Testis (tissue), 3 donors: ENCODE measurements around the gene FBXO36. TPM values are rescaled to one million over a fixed set of nuclear protein-coding genes. Genes with fewer than 3 reads are reported as not detected.
"Not testable (repeated sequence)": the region's sequence is repeated elsewhere in the genome, so short reads cannot be mapped to it uniquely, and the experiment has no call there.

Source experiments
- DNase-seq: peaks from one replicate; pipeline ENCODE4 v3.0.0-alpha.2; 2019
- H3K27ac ChIP-seq, 2 donors: fragments of 200-600 bp; sonication (generic); one replicate each; pipeline ENCODE4 v1.5.1; 2019
- H3K27me3 ChIP-seq: fragments of 200-600 bp; sonication (generic); one replicate; pipeline ENCODE4 v1.5.1; 2019
- H3K36me3 ChIP-seq: fragments of 200-600 bp; sonication (generic); one replicate; pipeline ENCODE4 v1.5.1; 2017; ENCODE audit warnings: low read depth; ENCODE audit errors: missing control alignments
- H3K4me1 ChIP-seq: fragments of 200-600 bp; sonication (generic); one replicate; pipeline ENCODE4 v1.5.1; 2019
- H3K4me3 ChIP-seq, 2 donors: fragments of 200-600 bp; sonication (generic); one replicate each; pipeline ENCODE4 v1.5.1; 2017 to 2019
- H3K9me3 ChIP-seq: fragments of 200-600 bp; sonication (generic); one replicate; pipeline ENCODE4 v1.5.1; 2017
- CTCF ChIP-seq, 3 experiments: fragments of 450-650 bp in 2 of 3; fragments of 200-600 bp in 1 of 3; sonication (generic) in 1 of 3; IDR thresholded peaks; one replicate each; pipeline ENCODE4 v1.5.1; 2016 to 2019; ENCODE audit warnings: antibody characterized with exemption in 3 of 3, mild to moderate bottlenecking in 2 of 3, moderate library complexity in 1 of 3
- POLR2A ChIP-seq: fragments of 450-650 bp; IDR thresholded peaks from one replicate; pipeline ENCODE4 v1.6.1; 2017; ENCODE audit warnings: antibody characterized with exemption, mild to moderate bottlenecking, moderate library complexity
- WGBS, 2 donors: methylation state at CpG; one replicate each; pipeline ENCODE4 v1.1.5; 2018; 5-methylcytosine and 5-hydroxymethylcytosine counted together
- intact Hi-C: fragments of 100-400 bp; cut with DNase I; formaldehyde crosslinking; loops from one replicate; pipeline ENCODE4 v1.15.1; 2023; ENCODE audit warnings: low total_unique reads
- polyA plus RNA-seq: library from polyadenylated mRNA; stranded (reverse); fragments of 350-450 nt; fragmentation: Illumina TruSeq; extraction: RNeasy Lipid Tissue Mini Kit (QIAGEN cat#74804); gene quantifications from one replicate; pipeline ENCODE4 v1.2.3, GENCODE V29; 2014; ENCODE audit warnings: low read depth, low replicate concordance; ENCODE audit not compliant: insufficient read depth
- total RNA-seq, 2 donors: library from RNA; depleted of rRNA; stranded (reverse); fragments of >200 nt; gene quantifications; one replicate each; pipeline ENCODE4 v1.2.3, GENCODE V29; 2016

Gene FBXO36
- total and polyA plus RNA-seq, 3 donors from 2014 or later: 6.8 to 16.8 (median 7.1) TPM

GRCh38 chr2:229955663-229956062 is 33.4 kb downstream of the FBXO36 start:
- WGBS, 2 donors: 63 to 76% methylated on average over 1 of the region's 1 CpG

DNA sequence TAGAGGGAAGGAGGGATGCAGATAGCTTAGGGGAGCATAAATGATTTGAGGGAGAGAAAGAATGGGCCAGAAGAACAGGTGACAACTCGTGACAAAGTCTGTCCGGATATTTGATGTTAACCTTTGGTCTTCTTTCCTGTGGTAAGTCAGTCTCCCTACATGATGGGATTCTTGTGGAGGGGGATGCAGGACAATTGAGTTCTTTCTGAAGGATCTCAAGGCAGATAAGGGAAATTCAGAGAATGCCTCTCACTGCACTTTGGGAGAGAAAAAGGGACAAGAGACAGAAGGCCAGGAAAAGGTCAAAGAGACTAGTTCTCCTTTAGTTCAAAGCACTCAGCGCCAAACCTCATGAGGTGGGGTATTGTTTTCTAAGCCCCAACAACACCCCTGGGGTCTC is 34.2 kb downstream of the FBXO36 start:
- intact Hi-C loops: no loop called here
- Histone ChIP-seq H3K4me1 (peaks cover 9% of the 10 kb centered on the region), H3K36me3 (no peaks in the 10 kb centered on the region), H3K27me3 (no peaks in the 10 kb centered on the region), H3K4me3 (no peak overlapping the region), H3K9me3 (no peaks in the 10 kb centered on the region), H3K27ac (no peak overlapping the region)
- no peak for TF ChIP-seq POLR2A
- no peak for TF ChIP-seq CTCF (IDR thresholded peaks at IDR 0.05)
- DNase-seq: no peak
- WGBS, 2 donors: 79 to 82% methylated on average over 3 of the region's 3 CpGs

More at GRCh38 chr2:229955663-229956062, 33.4 kb downstream of the FBXO36 start:
- no peak for TF ChIP-seq POLR2A
- TF ChIP-seq CTCF (IDR thresholded peaks at IDR 0.05): no peak
- intact Hi-C loops: no loop called here
- H3K9me3 ChIP-seq: no peaks in the 10 kb centered on the region
- no peaks in the 10 kb centered on the region for H3K36me3 ChIP-seq
- DNase-seq: no peak
- no peak overlapping the region for H3K27ac ChIP-seq
- H3K4me1 ChIP-seq: peaks cover 9% of the 10 kb centered on the region
- H3K4me3 ChIP-seq: no peak overlapping the region
- H3K27me3 ChIP-seq: no peaks in the 10 kb centered on the region

DNA sequence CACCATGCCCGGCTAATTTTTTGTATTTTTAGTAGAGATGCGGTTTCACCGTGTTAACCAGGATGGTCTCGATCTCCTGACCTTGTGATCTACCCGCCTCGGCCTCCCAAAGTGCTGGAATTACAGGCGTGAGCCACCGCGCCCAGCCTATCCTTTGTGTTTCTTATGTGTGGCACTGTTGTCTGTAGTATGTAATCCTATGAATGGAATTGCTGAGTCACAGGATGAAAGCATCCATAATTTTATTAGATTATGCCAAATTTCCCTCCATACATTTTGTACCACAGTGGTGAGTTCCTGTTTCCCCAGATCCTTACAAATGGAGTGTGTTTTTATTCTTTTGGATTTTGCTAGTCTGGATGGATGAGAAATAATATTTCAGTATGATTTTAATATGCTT is 41.3 kb downstream of the FBXO36 start:
- DNase-seq, H3K4me1 ChIP-seq, H3K9me3 ChIP-seq, H3K36me3 ChIP-seq, H3K27me3 ChIP-seq, H3K27ac ChIP-seq, H3K4me3 ChIP-seq, intact Hi-C loops: not testable (repeated sequence)
- WGBS, 2 donors: 93 to 98% methylated on average over 9 of the region's 9 CpGs

- DNase-seq: no peak
- WGBS, 2 donors: 89 to 97% methylated on average over 3 of the region's 3 CpGs
- no peak for TF ChIP-seq CTCF (IDR thresholded peaks at IDR 0.05)
- TF ChIP-seq POLR2A: no peak
- Histone ChIP-seq H3K27me3 (no peaks in the 10 kb centered on the region), H3K27ac (no peak overlapping the region), H3K9me3 (no peaks in the 10 kb centered on the region), H3K4me3 (no peak overlapping the region), H3K36me3 (no peaks in the 10 kb centered on the region), H3K4me1 (peaks cover 11% of the 10 kb centered on the region)
- intact Hi-C loops: no loop called here
Observed at GRCh38 chr2:229969921-229970320, 47.6 kb downstream of the FBXO36 start.

GRCh38 chr2:229970406-229970805 is 48.1 kb downstream of the FBXO36 start:
- no peak for DNase-seq
- Histone ChIP-seq H3K9me3 (no peaks in the 10 kb centered on the region), H3K36me3 (no peaks in the 10 kb centered on the region), H3K4me3 (no peak overlapping the region), H3K27ac (no peak overlapping the region), H3K27me3 (no peaks in the 10 kb centered on the region), H3K4me1 (peaks cover 11% of the 10 kb centered on the region)
- no peak for TF ChIP-seq POLR2A
- no peak for TF ChIP-seq CTCF (IDR thresholded peaks at IDR 0.05)
- WGBS, 2 donors: 77 to 88% methylated on average over 3 of the region's 3 CpGs
- intact Hi-C loops: no loop called here
